Measurements from ENCODE around the gene CHST14. TPM values are rescaled to one million over a fixed set of nuclear protein-coding genes. Genes with fewer than 3 reads are reported as not detected.

CHST14 gene
- total RNA-seq, 1 donor from 2014 or later: 36.5 TPM

GRCh38 chr15:40441565-40442531 is 28.9 kb upstream of the CHST14 start:
- H3K9me3 Mint-ChIP-seq (ENCODE audit: unreplicated experiment): no peaks in the 10 kb centered on the region
- H3K27ac Mint-ChIP-seq (ENCODE audit: unreplicated experiment): peak overlapping the region; percentile 52
- H3K36me3 Mint-ChIP-seq (ENCODE audit: low read depth, unreplicated experiment): peaks cover 3% of the 10 kb centered on the region
- DNase-seq (ENCODE audit: low spot score): peak; percentile 39
- peaks cover 45% of the 10 kb centered on the region for H3K4me1 Mint-ChIP-seq (ENCODE audit: unreplicated experiment)
- no peak for TF ChIP-seq CTCF (IDR thresholded peaks at IDR 0.05; ENCODE audit: unreplicated experiment)
- peaks cover 30% of the 10 kb centered on the region for H3K27me3 Mint-ChIP-seq (ENCODE audit: unreplicated experiment)
- peak overlapping the region; percentile 94 for H3K4me3 Mint-ChIP-seq (ENCODE audit: unreplicated experiment)

GRCh38 chr15:40443255-40443654 is 27.5 kb upstream of the CHST14 start:
- no peak for DNase-seq (ENCODE audit: low spot score)
- Mint-ChIP-seq H3K27ac (ENCODE audit: unreplicated experiment) (peak overlapping the region; percentile 39), H3K36me3 (ENCODE audit: low read depth, unreplicated experiment) (peaks cover 3% of the 10 kb centered on the region), H3K4me3 (ENCODE audit: unreplicated experiment) (peak overlapping the region; percentile 93), H3K9me3 (ENCODE audit: unreplicated experiment) (no peaks in the 10 kb centered on the region), H3K27me3 (ENCODE audit: unreplicated experiment) (peaks cover 22% of the 10 kb centered on the region), H3K4me1 (ENCODE audit: unreplicated experiment) (peaks cover 36% of the 10 kb centered on the region)
- no peak for TF ChIP-seq CTCF (IDR thresholded peaks at IDR 0.05; ENCODE audit: unreplicated experiment)

- Mint-ChIP-seq H3K27me3 (ENCODE audit: unreplicated experiment) (peaks cover 19% of the 10 kb centered on the region), H3K4me3 (ENCODE audit: unreplicated experiment) (peak overlapping the region; percentile 93), H3K4me1 (ENCODE audit: unreplicated experiment) (peaks cover 31% of the 10 kb centered on the region), H3K9me3 (ENCODE audit: unreplicated experiment) (no peaks in the 10 kb centered on the region), H3K27ac (ENCODE audit: unreplicated experiment) (no peak overlapping the region), H3K36me3 (ENCODE audit: low read depth, unreplicated experiment) (peaks cover 3% of the 10 kb centered on the region)
- no peak for TF ChIP-seq CTCF (IDR thresholded peaks at IDR 0.05; ENCODE audit: unreplicated experiment)
- no peak for DNase-seq (ENCODE audit: low spot score)
These were observed 26.9 kb upstream of the CHST14 start for GRCh38 chr15:40443846-40444245.

GRCh38 chr15:40444736-40445135 is 26.0 kb upstream of the CHST14 start:
- Mint-ChIP-seq H3K27me3 (ENCODE audit: unreplicated experiment) (peaks cover 13% of the 10 kb centered on the region), H3K4me3 (ENCODE audit: unreplicated experiment) (peak overlapping the region; percentile 63), H3K9me3 (ENCODE audit: unreplicated experiment) (no peaks in the 10 kb centered on the region), H3K27ac (ENCODE audit: unreplicated experiment) (no peak overlapping the region), H3K36me3 (ENCODE audit: low read depth, unreplicated experiment) (peaks cover 3% of the 10 kb centered on the region), H3K4me1 (ENCODE audit: unreplicated experiment) (peaks cover 31% of the 10 kb centered on the region)
- no peak for TF ChIP-seq CTCF (IDR thresholded peaks at IDR 0.05; ENCODE audit: unreplicated experiment)
- DNase-seq (ENCODE audit: low spot score): no peak

GRCh38 chr15:40445421-40445922 is 25.3 kb upstream of the CHST14 start:
- peaks cover 8% of the 10 kb centered on the region for H3K27me3 Mint-ChIP-seq (ENCODE audit: unreplicated experiment)
- no peak overlapping the region for H3K27ac Mint-ChIP-seq (ENCODE audit: unreplicated experiment)
- peaks cover 3% of the 10 kb centered on the region for H3K36me3 Mint-ChIP-seq (ENCODE audit: low read depth, unreplicated experiment)
- TF ChIP-seq CTCF (IDR thresholded peaks at IDR 0.05; ENCODE audit: unreplicated experiment): no peak
- H3K4me1 Mint-ChIP-seq (ENCODE audit: unreplicated experiment): peaks cover 28% of the 10 kb centered on the region
- H3K9me3 Mint-ChIP-seq (ENCODE audit: unreplicated experiment): no peaks in the 10 kb centered on the region
- DNase-seq (ENCODE audit: low spot score): no peak
- no peak overlapping the region for H3K4me3 Mint-ChIP-seq (ENCODE audit: unreplicated experiment)

Measured in endothelial cell (in vitro differentiated cells).